Measurements from ENCODE around the gene NOP56. TPM values are rescaled to one million over a fixed set of nuclear protein-coding genes. Genes with fewer than 3 reads are reported as not detected.
A peak's percentile ranks its signal among the peaks of the same experiment; 100 is the strongest.

NOP56 gene, protein sequence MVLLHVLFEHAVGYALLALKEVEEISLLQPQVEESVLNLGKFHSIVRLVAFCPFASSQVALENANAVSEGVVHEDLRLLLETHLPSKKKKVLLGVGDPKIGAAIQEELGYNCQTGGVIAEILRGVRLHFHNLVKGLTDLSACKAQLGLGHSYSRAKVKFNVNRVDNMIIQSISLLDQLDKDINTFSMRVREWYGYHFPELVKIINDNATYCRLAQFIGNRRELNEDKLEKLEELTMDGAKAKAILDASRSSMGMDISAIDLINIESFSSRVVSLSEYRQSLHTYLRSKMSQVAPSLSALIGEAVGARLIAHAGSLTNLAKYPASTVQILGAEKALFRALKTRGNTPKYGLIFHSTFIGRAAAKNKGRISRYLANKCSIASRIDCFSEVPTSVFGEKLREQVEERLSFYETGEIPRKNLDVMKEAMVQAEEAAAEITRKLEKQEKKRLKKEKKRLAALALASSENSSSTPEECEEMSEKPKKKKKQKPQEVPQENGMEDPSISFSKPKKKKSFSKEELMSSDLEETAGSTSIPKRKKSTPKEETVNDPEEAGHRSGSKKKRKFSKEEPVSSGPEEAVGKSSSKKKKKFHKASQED
- total RNA-seq (2014; rRNA removed; shearing (Covaris generic)): 224 and 268 TPM in 2 replicates

DNA sequence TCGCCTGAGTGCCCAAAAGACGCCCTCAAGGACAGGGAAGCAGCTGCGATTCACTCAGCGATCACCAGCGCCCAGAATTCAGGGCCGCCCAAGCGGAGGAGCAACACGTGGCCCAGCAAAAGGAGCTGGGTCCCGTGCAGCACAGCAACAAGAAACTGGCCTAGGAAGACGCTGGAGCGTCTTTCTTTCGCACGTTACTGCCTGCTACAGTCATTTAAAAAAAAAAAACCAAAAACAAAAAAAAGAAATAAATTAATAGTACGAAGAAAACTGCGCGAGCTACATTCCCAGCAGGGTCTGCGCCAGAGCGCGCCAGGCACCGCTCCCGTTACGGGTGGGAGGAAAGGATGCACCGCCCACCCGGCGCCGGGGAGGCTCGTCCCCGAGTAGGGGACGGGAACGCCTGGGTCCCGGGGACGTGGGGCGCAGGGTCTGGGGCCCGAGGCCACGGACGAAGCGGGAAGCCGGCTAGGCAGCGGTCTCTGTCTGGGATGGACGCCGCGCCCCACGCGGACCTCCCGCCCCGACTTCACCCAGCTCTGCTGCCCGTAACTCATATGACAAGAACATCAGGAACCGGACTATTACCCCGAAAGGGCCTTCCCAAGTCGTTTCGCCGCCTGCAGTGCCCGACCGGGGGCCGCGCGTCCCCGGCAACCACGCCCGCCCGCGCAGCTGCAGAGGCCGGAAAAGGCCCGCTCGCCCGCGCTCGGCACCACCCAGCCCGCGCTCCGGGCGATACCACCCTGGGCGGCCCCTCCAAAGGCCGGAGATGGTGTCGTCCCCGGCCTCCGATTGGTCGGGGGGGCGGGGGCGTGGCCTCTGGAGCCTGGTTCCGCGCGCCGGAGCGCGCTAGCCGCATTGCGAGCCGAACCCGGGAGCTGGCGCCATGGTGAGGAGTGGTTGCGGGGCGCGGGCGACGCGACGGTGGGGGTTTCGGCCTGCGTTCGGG is at the start of gene NOP56:
Gene NOP56, plus strand, starts transcription at position 861 of the 952 bp plus-strand sequence. Its CDS starts 29 bp downstream, at position 890.
- peak; percentile 94 for DNase-seq (ENCODE audit: low read depth)

DNA sequence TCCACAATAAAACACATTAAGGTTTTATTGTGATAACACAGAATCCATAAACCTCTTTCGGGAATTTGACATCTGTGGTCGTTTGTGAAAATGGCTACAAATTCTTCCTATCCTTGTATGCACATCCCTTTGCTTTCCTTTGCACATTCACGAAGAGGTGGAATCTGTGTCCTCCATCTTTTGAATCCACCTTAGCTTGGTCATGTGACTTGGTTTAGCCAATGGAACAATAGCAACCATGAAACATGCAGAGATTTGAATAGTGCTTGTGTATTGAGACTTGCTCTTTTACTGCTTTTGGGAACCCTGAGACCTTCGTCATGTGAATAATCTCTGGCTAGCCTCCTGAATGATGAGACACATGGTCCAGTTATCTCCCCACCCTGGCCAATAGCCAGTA is 49.7 kb upstream of the NOP56 start:
- no peak for DNase-seq (ENCODE audit: low read depth)

DNA sequence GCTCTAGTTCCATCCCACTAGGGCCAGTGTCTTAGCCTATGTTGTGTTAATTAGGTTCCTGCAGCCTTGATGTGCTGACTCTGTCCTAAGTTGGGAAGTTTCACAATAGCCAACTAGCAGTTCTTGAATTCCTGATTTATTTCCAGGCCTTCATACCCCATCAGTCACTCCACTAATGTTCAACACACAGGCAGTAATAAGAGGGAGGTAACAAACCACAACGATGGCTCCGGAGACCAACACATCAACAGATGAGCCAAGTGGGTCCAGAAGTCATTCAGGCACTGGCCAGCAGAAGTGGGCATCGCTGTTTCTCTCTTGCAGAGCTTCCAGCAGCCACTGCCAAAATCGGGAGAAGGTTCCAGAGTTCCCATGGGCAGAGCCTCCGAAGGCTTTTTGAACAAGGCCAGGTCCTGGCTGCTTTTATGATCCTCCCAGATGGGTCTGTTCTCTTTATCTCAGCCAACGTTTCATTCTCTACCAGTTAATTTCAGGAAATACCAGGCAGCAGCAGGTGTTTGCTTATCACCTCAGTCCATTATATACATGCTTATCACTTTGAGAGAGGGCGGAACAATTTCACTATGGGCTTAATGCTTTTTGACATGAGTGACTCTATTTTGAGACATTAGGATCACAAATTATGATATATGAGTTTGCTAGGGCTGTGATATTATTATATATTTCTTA is 48.5 kb upstream of the NOP56 start:
- no peak for DNase-seq (ENCODE audit: low read depth)

DNA sequence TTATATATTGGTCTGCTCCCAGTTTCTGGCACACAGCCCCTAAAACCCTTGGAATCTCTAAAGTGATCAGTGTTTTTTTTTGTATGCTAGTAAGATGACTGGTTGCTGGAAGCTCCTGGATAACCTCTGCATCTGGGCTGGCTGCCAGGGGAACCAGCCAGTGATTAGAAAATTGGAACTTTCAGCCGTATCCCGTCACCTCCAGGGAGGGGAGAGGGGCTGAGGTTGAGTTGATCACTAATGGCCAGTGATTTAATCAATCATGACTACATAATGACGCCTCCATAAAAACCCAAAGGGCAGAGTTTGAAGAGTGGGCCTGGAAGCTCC is 48.0 kb upstream of the NOP56 start:
- no peak for DNase-seq (ENCODE audit: low read depth)

DNA sequence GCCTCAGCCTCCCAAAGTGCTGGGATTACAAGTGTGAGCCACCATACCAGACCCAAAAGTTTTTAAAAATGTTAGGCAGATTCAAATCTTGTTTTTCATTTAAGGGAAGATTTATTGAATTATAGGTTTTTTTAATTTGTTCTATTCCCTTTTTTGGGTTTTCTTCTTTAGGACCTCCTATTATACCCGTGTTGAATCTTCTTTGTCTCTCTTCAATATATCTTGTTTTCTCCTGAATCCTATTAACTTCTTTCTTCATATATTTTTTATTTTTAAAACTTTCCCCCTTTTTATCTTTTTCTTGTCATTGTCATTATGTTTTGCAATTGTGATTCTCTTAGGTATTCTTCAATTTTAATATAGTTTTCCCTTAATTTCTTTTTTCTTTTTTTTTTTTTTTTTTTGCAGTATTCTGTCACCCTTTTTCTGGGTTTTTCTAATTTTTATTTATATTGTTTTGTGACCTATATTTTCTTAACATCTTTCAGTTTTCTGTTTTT is 45.9 kb upstream of the NOP56 start:
- no peak for DNase-seq (ENCODE audit: low read depth)

DNA sequence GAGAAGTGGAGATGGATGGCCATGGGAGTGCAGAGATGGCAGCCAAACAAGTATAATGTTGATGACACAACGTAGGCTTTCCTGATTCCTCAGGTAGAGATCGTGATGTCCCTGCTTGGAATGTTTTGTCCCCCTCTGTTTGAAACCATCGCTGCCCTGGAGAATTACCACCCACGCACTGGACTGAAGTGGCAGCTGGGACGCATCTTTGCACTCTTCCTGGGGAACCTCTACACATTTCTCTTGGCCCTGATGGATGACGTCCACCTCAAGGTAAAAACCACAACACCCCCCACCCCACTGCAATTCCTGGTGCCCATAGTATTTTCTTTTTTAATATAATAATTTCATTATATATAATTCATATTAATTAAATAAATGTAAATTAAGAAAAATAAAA is 42.1 kb upstream of the NOP56 start:
- DNase-seq (ENCODE audit: low read depth): no peak

DNA sequence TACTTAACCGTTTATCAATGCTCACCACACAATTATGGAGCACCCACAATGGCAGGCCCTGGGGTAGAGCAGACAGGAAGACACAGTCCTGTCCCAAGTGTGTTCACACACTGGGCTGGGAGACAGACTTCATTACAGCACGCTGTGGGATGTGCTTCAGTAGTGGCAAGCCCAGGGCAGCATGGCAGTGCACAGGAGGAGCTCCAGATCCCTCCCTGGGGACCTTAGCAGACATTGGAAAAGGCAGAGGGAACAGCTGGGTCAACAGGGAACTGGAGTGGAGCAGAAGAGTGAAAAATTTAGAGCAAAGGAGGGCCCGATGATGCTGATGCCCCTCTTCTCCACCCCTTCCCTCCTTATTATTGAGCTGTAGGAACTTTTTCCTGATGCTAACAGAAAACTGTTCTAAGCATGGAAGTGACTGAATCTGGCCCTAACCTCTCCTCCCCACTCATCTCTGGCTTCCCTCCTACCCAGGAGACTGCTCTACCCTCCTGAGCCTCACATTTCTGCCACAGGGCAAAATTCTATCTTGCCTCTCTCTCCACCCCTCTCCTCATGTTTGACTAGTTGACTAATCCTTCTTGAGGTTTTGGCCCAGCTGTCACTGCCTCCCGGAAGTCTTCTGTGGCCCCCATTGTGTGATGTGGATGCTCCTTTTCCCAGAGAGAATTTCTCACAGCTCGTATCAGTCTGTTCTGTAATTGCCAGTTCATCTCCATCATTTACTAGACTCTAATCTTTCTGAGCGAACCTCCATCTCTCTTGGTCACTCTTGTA is 41.3 kb upstream of the NOP56 start:
- DNase-seq (ENCODE audit: low read depth): peak; percentile 55

DNA sequence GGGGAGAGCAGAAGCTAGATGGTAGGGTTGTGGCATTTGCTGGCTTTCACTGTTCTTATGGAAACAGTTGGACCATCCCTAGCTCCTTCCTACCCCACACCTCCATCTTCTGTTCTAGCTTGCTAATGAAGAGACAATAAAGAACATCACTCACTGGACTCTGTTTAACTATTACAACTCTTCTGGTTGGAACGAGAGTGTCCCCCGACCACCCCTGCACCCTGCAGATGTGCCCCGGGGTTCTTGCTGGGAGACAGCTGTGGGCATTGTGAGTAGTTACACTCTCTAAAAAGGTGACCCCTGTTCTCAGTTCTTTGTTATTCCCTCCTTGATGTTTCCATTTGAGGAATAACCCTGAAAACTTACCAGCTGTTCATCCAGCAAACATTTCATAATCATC is 40.4 kb upstream of the NOP56 start:
- DNase-seq (ENCODE audit: low read depth): no peak

DNA sequence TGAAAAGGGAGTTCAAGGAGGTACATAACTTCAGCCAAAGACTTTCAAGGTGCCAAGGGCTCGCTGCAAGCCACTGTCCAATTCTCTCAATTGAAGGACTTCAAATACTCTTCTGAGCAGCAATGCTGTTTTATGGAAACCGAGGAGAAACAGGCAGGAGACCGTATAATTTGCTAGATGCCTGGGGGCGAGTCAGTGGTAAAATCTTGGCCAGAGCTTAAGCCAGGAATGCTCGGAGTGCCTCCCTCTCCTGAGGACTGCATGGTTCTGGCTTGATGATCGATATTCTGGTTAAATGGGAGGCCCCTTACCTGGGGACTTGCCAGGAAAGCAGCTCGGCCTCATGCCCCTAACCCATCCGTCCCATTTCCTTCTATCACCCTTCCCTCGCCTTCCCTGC is 35.8 kb upstream of the NOP56 start:
- peak; percentile 67 for DNase-seq (ENCODE audit: low read depth)

DNA sequence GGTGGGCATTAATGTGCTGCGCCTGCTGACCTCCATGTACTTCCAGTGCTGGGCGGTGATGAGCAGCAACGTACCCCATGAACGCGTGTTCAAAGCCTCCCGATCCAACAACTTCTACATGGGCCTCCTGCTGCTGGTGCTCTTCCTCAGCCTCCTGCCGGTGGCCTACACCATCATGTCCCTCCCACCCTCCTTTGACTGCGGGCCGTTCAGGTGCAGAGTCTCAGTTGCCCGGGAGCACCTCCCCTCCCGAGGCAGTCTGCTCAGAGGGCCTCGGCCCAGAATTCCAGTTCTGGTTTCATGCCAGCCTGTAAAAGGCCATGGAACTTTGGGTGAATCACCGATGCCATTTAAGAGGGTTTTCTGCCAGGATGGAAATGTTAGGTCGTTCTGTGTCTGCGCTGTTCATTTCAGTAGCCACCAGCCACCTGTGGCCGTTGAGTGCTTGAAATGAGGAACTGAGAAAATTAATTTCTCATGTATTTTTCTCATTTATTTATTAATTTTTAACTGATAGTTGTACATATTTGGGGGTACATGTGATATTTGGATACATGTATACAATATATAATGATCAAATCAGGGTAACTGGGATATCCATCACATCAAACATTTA is 35.2 kb upstream of the NOP56 start:
- peak; percentile 32 for DNase-seq (ENCODE audit: low read depth)

DNA sequence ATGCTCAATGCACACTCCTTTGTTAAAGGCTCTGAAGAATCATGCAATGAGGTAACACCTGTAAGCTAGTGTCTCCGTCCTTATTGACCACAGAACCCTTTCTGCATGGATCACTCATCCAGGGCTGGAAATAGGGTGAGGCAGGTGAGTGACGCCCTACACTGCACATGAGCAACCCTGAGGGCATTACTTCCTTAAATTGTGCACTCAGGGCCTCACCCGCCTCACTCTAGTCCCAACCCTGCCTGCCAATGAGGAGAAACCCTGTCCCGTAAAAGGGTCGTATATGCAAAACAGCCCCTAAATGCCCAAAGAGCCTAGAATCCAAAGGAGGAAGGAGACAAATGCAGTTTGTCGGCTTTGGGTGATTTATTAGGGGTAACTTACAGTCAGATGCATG is 33.6 kb upstream of the NOP56 start:
- no peak for DNase-seq (ENCODE audit: low read depth)

DNA sequence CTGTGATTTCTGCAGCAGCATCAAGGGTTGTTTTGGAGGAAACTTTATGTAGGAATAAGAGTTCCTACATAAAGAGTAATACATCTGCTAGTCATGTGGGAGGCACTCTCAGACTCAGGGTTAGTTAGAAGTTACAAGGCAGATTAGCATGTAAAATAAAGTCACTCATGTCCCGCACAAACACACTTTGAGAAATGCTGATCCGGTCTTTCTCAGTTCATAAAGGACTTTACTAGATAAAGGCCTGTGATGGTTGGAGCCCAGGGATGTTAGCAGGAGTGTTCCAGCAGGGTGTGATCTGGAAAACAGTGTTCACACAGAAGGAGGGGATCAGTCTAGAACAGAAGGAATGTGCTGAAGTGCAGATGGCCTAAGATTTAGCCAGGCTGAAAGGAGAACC is 33.1 kb upstream of the NOP56 start:
- DNase-seq (ENCODE audit: low read depth): no peak

DNA sequence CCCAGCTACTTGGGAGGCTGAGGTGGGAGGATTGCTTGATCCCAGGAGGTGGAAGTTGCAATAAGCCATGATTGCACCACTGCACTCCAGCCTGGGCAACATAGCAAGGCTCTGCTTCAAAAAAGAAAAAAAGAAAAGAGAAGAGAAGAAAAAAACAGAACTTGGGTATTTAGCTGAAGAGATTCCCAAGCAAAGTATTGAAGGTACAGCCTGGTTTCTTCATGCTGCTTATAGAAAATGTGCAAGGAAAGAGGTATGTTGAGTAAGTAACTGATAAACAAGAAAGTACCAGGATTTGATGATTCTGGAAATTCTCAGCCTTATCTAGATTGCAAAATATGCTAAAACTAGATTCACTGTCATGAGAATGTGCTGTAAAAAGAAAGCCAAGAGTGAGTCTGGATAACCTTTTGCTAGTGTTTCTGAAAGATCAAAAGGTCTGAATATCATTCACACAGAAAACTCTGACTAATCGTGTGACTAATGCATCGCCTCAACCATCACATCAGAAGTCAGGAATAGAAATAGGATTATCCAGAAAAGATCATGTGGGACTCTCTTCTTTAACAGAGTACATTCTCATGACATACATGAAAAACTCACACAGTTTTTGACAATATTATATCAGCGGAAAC is 32.4 kb upstream of the NOP56 start:
- peak; percentile 86 for DNase-seq (ENCODE audit: low read depth)

DNA sequence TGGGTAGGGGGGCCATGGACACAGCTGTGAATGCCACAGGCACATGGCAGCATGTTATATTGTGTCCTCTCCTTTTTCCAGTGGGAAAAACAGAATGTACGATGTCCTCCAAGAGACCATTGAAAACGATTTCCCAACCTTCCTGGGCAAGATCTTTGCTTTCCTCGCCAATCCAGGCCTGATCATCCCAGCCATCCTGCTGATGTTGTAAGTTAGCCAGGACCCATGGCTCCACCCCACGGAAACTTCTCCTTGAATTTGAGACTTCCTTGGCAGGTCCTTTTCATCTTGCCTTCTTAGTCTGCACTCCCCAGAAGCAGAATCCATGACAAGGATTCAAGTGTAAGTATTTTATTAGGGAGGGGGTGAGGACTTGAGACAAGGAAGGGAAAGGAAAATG is 28.2 kb upstream of the NOP56 start:
- no peak for DNase-seq (ENCODE audit: low read depth)

DNA sequence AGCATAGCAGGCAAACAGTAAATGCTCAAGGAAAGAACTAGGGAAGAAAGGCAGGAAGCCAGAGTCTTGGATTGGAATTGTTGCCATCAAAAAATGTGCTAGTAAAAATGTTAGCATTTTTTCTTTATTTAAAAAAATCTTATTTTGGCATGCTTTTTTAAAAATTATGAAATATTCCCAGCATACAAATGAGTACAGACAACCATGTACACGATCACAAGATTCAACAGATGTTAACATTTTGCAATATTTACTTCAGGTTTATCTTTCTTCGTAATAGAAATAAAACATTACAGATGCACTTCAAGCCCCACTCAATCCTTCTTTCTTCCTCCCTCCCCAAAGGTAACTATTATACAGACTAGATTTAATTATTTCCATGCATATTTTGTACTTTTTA is 27.4 kb upstream of the NOP56 start:
- DNase-seq (ENCODE audit: low read depth): no peak

DNA sequence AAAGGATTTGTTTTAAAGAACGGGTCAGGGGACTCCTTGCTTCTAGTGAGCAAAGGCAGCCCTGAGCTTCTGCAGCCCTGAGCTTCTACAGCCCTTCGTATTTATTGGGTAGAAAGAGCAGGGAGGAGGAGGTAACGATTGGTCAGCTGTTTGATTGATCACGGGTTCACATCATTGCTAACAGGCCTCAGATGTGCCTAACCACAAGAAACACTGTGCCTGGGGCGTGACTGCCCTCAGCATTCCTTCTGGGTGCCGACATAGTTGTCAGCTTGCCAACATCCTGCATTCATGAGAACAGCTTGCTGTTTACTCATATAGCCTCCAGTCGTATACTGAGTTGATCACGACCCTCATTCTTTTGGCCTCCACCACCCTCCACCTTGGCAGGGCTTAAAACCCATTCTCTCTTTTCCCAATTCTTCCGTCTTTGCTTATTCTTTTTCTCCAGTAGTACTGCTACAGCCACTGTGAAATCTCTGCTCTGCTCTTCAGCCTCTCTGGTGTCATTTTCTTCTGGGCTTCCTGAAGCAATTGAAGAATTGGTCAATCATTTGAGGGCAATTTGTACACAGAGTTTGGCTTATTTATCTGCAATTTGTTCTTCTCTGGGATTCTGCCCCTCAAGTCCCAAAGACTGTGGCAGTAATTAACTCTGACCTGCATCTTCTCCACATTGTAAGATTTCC is 25.4 kb upstream of the NOP56 start:
- DNase-seq (ENCODE audit: low read depth): peak; percentile 92

DNA sequence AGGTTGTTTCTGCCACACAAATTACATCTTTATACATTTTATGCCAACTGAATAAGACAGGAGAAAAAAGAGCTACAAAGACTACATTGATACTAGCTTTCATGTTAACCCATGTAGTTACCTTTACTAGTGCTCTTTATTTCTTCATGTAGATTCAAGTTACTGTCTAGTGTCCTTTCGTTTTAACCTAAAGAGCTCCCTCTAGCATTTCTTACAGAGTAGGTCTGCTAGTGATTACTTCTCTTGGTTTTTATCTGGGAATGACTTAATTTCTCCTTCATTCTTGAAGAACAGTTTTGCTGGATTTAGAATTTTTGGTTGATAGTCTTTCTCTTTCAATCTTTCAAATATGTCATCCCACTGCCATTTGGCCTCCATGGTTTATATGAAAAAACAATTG is 21.2 kb upstream of the NOP56 start:
- peak; percentile 32 for DNase-seq (ENCODE audit: low read depth)

DNA sequence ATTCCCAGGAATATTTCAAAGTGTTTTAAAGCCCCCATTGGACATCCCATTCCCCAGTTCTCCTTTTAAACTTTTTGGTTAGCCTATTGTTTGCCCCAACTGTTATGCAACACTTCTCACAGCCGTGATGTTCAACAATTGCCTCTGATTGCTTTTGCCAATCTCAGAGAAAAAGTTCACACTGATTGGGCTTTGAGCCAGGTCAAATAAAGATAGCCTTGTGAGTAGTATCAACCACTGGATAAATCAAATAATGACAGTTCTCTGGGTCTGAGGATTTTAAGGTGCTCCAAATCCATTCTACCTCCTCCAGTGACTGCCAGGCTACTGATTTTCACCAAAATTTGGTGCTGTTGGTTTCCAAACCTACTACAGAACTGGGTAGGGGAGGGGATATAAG is 19.1 kb upstream of the NOP56 start:
- DNase-seq (ENCODE audit: low read depth): no peak

DNA sequence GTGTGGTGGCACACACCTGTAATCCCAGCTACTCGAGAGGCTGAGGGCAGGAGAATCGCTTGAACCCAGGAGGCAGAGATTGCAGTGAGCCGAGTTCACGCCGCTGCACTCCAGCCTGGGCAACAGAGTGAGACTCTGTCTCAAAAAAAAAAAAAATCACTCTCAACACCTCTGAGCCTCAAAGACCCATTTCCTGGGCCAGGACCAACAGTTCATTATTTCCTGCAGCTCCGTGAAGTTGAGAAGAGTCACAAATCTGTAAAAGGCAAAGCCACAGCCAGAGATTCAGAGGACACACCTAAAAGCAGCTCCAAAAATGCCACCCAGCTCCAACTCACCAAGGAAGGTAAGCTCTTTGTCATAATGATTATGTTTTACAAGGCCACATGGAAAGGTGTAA is 15.2 kb upstream of the NOP56 start:
- no peak for DNase-seq (ENCODE audit: low read depth)

Measured in RPMI7951 (cell line).